HG03571 (cell line): Measurements from ENCODE around the gene RHEB.

Experiments used
- ATAC-seq: cut with Tn5 transposase; IDR thresholded peaks from one replicate; pipeline ENCODE4 v1.9.1; 2021; ENCODE audit not compliant: unreplicated experiment

RHEB gene

GRCh38 chr7:151420144-151420543 is 99.6 kb downstream of the RHEB start:
- ATAC-seq = no peak

DNA sequence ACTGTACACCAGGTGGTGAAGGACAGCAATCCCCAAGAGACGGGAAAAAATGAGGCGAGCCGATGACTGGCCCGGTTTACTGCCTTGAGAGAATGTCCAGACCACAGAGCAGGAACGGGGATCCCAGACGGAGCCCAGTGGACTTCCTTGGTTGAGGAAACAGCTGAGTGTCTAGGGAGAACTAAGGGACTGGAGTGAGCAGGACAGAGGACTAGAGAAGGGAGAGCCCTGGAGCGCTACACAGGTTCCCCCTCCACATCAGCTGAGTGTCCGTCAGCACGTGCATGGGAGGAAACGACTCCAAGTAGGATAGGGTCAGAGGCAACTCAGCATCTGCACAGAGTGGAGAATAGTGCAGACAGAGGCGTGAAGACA is 102.8 kb downstream of the RHEB start:
- no peak for ATAC-seq

GRCh38 chr7:151416112-151416940 is 103.4 kb downstream of the RHEB start:
- no peak for ATAC-seq
